ENCODE results near the gene SDK1. TPM values are rescaled to one million over a fixed set of nuclear protein-coding genes. Genes with fewer than 3 reads are reported as not detected.

SDK1 gene
- total and polyA plus RNA-seq, 2 experiments from 2014 or later = 2.1 to 10.0 TPM

DNA sequence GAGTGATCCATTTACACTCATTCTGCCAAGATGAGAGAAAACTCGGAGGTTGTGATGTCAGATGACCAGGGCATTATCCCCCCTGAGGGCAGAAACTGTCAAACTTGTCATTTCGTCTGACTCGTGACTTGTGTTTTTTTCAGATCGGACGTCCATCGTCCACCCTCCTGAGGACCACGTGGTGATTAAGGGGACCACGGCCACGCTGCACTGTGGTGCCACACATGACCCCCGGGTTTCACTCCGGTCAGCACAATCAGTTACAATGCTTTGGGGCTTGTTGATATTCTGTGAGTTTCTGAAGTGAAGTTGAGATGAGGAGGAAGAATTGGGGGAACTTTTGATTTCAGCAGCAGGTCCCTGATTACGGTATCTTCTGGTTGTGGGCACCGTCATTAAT is 670.3 kb downstream of the SDK1 start (continued):
- TF ChIP-seq, protein P1, sequence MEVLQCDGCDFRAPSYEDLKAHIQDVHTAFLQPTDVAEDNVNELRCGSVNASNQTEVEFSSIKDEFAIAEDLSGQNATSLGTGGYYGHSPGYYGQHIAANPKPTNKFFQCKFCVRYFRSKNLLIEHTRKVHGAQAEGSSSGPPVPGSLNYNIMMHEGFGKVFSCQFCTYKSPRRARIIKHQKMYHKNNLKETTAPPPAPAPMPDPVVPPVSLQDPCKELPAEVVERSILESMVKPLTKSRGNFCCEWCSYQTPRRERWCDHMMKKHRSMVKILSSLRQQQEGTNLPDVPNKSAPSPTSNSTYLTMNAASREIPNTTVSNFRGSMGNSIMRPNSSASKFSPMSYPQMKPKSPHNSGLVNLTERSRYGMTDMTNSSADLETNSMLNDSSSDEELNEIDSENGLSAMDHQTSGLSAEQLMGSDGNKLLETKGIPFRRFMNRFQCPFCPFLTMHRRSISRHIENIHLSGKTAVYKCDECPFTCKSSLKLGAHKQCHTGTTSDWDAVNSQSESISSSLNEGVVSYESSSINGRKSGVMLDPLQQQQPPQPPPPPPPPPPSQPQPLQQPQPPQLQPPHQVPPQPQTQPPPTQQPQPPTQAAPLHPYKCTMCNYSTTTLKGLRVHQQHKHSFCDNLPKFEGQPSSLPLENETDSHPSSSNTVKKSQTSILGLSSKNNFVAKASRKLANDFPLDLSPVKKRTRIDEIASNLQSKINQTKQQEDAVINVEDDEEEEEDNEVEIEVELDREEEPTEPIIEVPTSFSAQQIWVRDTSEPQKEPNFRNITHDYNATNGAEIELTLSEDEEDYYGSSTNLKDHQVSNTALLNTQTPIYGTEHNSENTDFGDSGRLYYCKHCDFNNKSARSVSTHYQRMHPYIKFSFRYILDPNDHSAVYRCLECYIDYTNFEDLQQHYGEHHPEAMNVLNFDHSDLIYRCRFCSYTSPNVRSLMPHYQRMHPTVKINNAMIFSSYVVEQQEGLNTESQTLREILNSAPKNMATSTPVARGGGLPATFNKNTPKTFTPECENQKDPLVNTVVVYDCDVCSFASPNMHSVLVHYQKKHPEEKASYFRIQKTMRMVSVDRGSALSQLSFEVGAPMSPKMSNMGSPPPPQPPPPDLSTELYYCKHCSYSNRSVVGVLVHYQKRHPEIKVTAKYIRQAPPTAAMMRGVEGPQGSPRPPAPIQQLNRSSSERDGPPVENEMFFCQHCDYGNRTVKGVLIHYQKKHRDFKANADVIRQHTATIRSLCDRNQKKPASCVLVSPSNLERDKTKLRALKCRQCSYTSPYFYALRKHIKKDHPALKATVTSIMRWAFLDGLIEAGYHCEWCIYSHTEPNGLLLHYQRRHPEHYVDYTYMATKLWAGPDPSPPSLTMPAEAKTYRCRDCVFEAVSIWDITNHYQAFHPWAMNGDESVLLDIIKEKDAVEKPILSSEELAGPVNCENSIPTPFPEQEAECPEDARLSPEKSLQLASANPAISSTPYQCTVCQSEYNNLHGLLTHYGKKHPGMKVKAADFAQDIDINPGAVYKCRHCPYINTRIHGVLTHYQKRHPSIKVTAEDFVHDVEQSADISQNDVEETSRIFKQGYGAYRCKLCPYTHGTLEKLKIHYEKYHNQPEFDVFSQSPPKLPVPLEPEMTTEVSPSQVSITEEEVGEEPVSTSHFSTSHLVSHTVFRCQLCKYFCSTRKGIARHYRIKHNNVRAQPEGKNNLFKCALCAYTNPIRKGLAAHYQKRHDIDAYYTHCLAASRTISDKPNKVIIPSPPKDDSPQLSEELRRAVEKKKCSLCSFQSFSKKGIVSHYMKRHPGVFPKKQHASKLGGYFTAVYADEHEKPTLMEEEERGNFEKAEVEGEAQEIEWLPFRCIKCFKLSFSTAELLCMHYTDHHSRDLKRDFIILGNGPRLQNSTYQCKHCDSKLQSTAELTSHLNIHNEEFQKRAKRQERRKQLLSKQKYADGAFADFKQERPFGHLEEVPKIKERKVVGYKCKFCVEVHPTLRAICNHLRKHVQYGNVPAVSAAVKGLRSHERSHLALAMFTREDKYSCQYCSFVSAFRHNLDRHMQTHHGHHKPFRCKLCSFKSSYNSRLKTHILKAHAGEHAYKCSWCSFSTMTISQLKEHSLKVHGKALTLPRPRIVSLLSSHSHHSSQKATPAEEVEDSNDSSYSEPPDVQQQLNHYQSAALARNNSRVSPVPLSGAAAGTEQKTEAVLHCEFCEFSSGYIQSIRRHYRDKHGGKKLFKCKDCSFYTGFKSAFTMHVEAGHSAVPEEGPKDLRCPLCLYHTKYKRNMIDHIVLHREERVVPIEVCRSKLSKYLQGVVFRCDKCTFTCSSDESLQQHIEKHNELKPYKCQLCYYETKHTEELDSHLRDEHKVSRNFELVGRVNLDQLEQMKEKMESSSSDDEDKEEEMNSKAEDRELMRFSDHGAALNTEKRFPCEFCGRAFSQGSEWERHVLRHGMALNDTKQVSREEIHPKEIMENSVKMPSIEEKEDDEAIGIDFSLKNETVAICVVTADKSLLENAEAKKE (CRISPR knock-in tag; IDR thresholded peaks at IDR 0.05) = no peak
- TF ChIP-seq STAT1 (IDR thresholded peaks at IDR 0.05; ENCODE audit: unreplicated experiment) (no peak), ZNF114 (CRISPR knock-in tag; IDR thresholded peaks at IDR 0.05) (no peak), POLR2AphosphoS5 (IDR thresholded peaks at IDR 0.05; ENCODE audit: low read depth) (no peak)

DNA sequence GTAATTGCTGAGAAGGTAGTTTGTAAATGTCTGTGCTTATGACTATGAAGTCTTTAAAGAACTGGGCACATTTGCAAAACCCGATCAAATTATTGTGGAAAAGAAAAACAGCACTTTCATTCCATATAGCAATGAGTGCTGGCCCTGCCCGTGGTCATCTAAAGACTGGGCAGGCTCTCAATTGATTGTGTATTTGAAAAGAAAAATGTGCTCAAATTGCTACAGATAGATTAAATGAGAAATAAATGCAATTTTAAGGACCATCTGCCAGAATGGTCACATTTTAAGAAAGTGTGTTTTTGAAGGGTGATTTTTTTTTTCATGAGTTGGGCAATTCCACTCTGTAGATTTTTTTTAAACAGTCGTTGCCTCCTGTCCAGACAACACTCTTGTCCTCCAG is 672.2 kb downstream of the SDK1 start:
- Mint-ChIP-seq H3K4me3 (no peak overlapping the region), H3K27me3 (ENCODE audit: insufficient read depth, low read depth, poor library complexity) (no peaks in the 10 kb centered on the region), H3K27ac (no peak overlapping the region), H3K4me1 (peaks cover 10% of the 10 kb centered on the region), H3K36me3 (ENCODE audit: low read depth) (peaks cover 25% of the 10 kb centered on the region), H3K9me3 (peaks cover 17% of the 10 kb centered on the region)
- no peaks in the 10 kb centered on the region for H3K9me2 ChIP-seq (ENCODE audit: insufficient read depth)
- DNase-seq (ENCODE audit: low spot score) = no peak
- no peak overlapping the region for H3K4me2 ChIP-seq
- TF ChIP-seq ZNF331 (CRISPR knock-in tag; IDR thresholded peaks at IDR 0.05; ENCODE audit: low read depth) (no peak), CREB1 (CRISPR knock-in tag; IDR thresholded peaks at IDR 0.05; ENCODE audit: low read depth) (no peak), EZH2 (IDR thresholded peaks at IDR 0.05; ENCODE audit: low read depth, unreplicated experiment) (no peak), STAT1 (IDR thresholded peaks at IDR 0.05; ENCODE audit: unreplicated experiment) (no peak)
- TF ChIP-seq, protein P2, sequence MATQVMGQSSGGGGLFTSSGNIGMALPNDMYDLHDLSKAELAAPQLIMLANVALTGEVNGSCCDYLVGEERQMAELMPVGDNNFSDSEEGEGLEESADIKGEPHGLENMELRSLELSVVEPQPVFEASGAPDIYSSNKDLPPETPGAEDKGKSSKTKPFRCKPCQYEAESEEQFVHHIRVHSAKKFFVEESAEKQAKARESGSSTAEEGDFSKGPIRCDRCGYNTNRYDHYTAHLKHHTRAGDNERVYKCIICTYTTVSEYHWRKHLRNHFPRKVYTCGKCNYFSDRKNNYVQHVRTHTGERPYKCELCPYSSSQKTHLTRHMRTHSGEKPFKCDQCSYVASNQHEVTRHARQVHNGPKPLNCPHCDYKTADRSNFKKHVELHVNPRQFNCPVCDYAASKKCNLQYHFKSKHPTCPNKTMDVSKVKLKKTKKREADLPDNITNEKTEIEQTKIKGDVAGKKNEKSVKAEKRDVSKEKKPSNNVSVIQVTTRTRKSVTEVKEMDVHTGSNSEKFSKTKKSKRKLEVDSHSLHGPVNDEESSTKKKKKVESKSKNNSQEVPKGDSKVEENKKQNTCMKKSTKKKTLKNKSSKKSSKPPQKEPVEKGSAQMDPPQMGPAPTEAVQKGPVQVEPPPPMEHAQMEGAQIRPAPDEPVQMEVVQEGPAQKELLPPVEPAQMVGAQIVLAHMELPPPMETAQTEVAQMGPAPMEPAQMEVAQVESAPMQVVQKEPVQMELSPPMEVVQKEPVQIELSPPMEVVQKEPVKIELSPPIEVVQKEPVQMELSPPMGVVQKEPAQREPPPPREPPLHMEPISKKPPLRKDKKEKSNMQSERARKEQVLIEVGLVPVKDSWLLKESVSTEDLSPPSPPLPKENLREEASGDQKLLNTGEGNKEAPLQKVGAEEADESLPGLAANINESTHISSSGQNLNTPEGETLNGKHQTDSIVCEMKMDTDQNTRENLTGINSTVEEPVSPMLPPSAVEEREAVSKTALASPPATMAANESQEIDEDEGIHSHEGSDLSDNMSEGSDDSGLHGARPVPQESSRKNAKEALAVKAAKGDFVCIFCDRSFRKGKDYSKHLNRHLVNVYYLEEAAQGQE (IDR thresholded peaks at IDR 0.05; ENCODE audit: unreplicated experiment) = no peak
- no peak for ATAC-seq
- H3K4me3 ChIP-seq = no peak overlapping the region
- H3K36me3 ChIP-seq (ENCODE audit: insufficient read depth) = no peaks in the 10 kb centered on the region
- H3K4me1 ChIP-seq (ENCODE audit: insufficient read depth) = no peaks in the 10 kb centered on the region
- H3F3A ChIP-seq (replicated peaks; ENCODE audit: low read depth) = no peaks in the 10 kb centered on the region
- no peaks in the 10 kb centered on the region for H3K27me3 ChIP-seq (ENCODE audit: insufficient read depth)
- H3K27ac ChIP-seq (ENCODE audit: low read depth) = no peak overlapping the region
- no peak overlapping the region for H2AFZ ChIP-seq
- H3K79me2 ChIP-seq (replicated peaks; ENCODE audit: insufficient read depth) = no peaks in the 10 kb centered on the region
- H4K20me1 ChIP-seq (replicated peaks; ENCODE audit: insufficient read depth) = no peaks in the 10 kb centered on the region

Data from GM23338 (cell line).